ENCODE measurements around the gene GOLGA2. TPM values are rescaled to one million over a fixed set of nuclear protein-coding genes. Genes with fewer than 3 reads are reported as not detected.

The GOLGA2 gene
- total RNA-seq, 1 donor from 2014 or later, result 54.8 TPM

DNA sequence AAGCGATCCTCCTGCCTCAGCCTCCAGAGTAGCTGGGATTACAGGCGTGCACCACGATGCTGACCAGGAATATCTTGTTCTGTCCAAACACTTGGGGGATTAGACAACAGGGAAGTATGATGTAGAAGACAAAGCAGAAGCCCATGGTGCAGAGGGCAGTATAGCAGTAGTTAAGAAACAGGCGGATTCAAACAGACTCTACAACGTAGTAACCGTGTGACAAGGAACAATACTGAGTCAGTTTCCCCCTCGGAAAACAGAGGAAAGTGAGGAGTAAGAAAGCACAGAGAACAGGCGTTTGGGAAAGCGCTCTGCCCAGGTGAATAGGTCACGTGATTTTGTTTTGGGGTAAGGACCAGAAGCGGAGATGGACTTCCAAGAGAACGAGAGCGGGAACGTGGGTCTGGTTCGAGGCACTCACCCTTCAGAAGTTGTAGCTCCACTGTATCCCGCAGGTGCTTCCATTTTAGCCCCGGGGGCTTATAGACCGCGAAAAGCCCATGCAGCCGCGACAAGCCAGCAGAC lies 46.1 kb upstream of the GOLGA2 start:
- FAIRE-seq, result no peak

DNA sequence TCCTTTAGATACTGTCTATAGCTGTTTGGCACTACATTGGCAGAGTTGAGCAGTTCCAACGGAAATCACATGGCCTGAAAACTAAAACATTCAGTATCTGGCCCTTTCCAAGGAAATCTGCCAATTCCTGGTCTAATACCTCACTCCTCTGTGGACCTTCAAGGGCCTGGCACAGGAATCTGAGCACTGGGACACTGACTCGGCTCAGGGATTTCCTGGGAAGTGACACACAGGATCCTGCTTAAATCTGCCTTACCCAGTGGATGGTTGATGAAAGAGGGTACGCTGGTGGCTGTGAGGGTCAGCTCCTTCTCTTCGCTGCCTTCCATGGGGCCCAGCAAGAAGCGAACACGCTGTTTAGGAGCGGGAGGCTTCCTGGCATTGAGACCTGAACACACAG lies 45.5 kb upstream of the GOLGA2 start:
- DNase-seq (ENCODE audit: low read depth) (no peak), FAIRE-seq (no peak)
- Histone ChIP-seq H3K36me3 (ENCODE audit: control insufficient read depth, insufficient read depth, low read length) (peaks cover 9% of the 10 kb centered on the region), H3K27me3 (ENCODE audit: control insufficient read depth, insufficient read depth, low read length) (no peaks in the 10 kb centered on the region), H3K4me3 (ENCODE audit: low read depth, low read length) (peak overlapping the region; percentile 84)
- TF ChIP-seq, protein P1, sequence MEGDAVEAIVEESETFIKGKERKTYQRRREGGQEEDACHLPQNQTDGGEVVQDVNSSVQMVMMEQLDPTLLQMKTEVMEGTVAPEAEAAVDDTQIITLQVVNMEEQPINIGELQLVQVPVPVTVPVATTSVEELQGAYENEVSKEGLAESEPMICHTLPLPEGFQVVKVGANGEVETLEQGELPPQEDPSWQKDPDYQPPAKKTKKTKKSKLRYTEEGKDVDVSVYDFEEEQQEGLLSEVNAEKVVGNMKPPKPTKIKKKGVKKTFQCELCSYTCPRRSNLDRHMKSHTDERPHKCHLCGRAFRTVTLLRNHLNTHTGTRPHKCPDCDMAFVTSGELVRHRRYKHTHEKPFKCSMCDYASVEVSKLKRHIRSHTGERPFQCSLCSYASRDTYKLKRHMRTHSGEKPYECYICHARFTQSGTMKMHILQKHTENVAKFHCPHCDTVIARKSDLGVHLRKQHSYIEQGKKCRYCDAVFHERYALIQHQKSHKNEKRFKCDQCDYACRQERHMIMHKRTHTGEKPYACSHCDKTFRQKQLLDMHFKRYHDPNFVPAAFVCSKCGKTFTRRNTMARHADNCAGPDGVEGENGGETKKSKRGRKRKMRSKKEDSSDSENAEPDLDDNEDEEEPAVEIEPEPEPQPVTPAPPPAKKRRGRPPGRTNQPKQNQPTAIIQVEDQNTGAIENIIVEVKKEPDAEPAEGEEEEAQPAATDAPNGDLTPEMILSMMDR (IDR thresholded peaks at IDR 0.05; ENCODE audit: insufficient read depth, low read length, severe bottlenecking), result no peak

More for the DNA sequence above, 46.1 kb upstream of the GOLGA2 start:
- Histone ChIP-seq H3K27me3 (ENCODE audit: control insufficient read depth, insufficient read depth, low read length) (no peaks in the 10 kb centered on the region), H3K36me3 (ENCODE audit: control insufficient read depth, insufficient read depth, low read length) (peaks cover 7% of the 10 kb centered on the region), H3K4me3 (ENCODE audit: low read depth, low read length) (peak overlapping the region; percentile 84)
- no peak for DNase-seq (ENCODE audit: low read depth)
- TF ChIP-seq, protein P1 (IDR thresholded peaks at IDR 0.05; ENCODE audit: insufficient read depth, low read length, severe bottlenecking), result no peak

DNA sequence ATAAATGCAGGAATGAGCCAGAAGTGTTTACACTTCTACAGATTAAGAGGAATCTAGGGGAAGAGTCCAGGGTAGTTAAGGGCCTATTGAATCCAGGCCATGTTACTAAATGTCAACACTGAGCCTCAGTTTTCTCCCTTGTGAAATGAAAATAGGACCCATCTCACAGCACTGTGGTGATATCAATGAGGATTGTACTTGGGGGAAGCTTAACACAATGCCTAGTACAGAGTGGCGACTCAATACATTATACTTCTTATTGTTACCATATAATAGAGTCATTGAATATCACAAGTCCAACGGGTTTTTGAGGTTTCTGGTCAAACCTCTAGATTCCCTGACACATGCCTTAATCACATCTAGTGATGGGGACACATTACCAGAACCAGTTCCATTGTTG lies 41.8 kb upstream of the GOLGA2 start:
- DNase-seq (ENCODE audit: low read depth), result no peak
- no peaks in the 10 kb centered on the region for H3K27me3 ChIP-seq (ENCODE audit: control insufficient read depth, insufficient read depth, low read length)
- no peak for FAIRE-seq
- TF ChIP-seq, protein P1 (IDR thresholded peaks at IDR 0.05; ENCODE audit: insufficient read depth, low read length, severe bottlenecking), result no peak
- H3K36me3 ChIP-seq (ENCODE audit: control insufficient read depth, insufficient read depth, low read length), result peaks cover 17% of the 10 kb centered on the region
- H3K4me3 ChIP-seq (ENCODE audit: low read depth, low read length), result no peak overlapping the region

DNA sequence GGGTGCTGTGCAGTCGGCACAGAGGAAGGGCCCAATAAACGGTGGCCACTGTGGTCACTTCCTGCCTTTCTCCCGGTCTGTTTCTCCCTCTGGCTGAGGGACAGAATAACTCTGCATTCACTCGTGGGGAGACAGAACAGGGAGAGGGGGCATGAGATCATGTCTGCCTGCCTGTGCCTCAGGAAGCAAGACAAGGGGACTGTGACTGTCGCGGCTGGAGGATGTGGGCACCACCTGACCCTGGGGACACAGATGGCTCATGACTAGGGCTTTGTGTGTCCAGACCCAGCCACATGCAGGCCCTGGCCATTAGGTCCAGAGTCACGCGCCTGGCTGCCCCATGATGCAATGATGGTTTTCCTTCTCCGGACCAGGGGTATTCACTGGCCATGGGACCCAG lies 40.6 kb upstream of the GOLGA2 start:
- DNase-seq (ENCODE audit: low read depth), result no peak
- Histone ChIP-seq H3K27me3 (ENCODE audit: control insufficient read depth, insufficient read depth, low read length) (no peaks in the 10 kb centered on the region), H3K4me3 (ENCODE audit: low read depth, low read length) (no peak overlapping the region), H3K36me3 (ENCODE audit: control insufficient read depth, insufficient read depth, low read length) (peaks cover 17% of the 10 kb centered on the region)
- TF ChIP-seq, protein P1 (IDR thresholded peaks at IDR 0.05; ENCODE audit: insufficient read depth, low read length, severe bottlenecking), result no peak
- FAIRE-seq, result no peak

DNA sequence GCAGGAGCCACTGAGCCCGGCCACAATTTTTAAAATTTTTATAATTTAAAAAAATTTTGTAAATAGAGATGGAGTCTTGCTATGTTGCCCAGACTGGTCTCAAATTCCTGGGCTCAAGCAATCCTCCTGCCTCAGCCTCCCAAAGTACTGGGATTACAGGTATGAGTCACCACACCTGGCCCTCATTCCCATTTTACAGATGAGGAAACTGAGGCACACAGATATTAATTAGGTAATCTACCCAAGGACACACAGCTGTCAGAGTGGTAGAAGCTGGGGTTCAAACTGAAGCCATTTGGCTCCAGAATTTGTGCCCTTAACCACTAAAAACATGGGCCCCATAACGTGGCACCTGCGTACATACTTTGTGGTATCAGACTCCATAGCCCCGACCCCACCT lies 38.9 kb upstream of the GOLGA2 start:
- H3K36me3 ChIP-seq (ENCODE audit: control insufficient read depth, insufficient read depth, low read length), result peaks cover 27% of the 10 kb centered on the region
- no peaks in the 10 kb centered on the region for H3K27me3 ChIP-seq (ENCODE audit: control insufficient read depth, insufficient read depth, low read length)
- DNase-seq (ENCODE audit: low read depth) (no peak), FAIRE-seq (no peak)
- TF ChIP-seq, protein P1 (IDR thresholded peaks at IDR 0.05; ENCODE audit: insufficient read depth, low read length, severe bottlenecking), result no peak
- no peak overlapping the region for H3K4me3 ChIP-seq (ENCODE audit: low read depth, low read length)

DNA sequence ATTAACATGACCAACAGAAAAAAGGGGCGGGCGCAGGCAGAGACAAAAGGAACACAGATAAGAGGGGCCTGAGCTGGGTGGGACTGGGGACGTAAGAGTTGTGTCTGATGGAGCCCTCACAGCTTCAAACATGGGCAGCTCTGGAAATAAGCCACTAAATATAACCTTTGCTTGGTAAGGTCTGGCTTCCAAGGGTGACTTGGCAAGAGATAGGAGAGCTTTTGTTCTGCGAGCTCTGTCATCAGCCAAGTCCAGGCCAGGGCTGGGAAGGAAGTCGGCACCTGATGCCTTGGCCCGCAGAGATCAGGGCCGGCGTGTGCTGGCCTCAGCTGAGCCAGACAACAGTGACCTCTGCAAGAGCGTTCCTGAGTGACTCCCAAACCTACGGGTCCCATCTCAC lies 34.7 kb upstream of the GOLGA2 start:
- FAIRE-seq, result no peak
- no peak for DNase-seq (ENCODE audit: low read depth)
- Histone ChIP-seq H3K27me3 (ENCODE audit: control insufficient read depth, insufficient read depth, low read length) (no peaks in the 10 kb centered on the region), H3K4me3 (ENCODE audit: low read depth, low read length) (no peak overlapping the region), H3K36me3 (ENCODE audit: control insufficient read depth, insufficient read depth, low read length) (peaks cover 23% of the 10 kb centered on the region)
- TF ChIP-seq, protein P1 (IDR thresholded peaks at IDR 0.05; ENCODE audit: insufficient read depth, low read length, severe bottlenecking), result no peak

Measured in bronchial epithelial cell (primary cell).